Neural crest cell (in vitro differentiated cells): ENCODE results near the gene RSPH6A. TPM values are rescaled to one million over a fixed set of nuclear protein-coding genes. Genes with fewer than 3 reads are reported as not detected.

ENCODE experiments used
- DNase-seq: peaks from one replicate; pipeline ENCODE4 v3.0.0; 2021; ENCODE audit warnings: low read depth, mixed read lengths, low spot score
- H3K27ac Mint-ChIP-seq: one replicate; pipeline ENCODE4 v1.8.0; 2021; ENCODE audit warnings: mild to moderate bottlenecking, mixed read lengths; ENCODE audit not compliant: unreplicated experiment
- H3K27me3 Mint-ChIP-seq: 2 replicates; pipeline ENCODE4 v1.8.0; 2021; ENCODE audit warnings: low read depth, mild to moderate bottlenecking, mixed read lengths
- H3K36me3 Mint-ChIP-seq: 2 replicates; pipeline ENCODE4 v1.8.0; 2021; ENCODE audit warnings: low read depth, mild to moderate bottlenecking, mixed read lengths
- H3K4me1 Mint-ChIP-seq: 2 replicates; pipeline ENCODE4 v1.8.0; 2021; ENCODE audit warnings: mixed read lengths
- H3K4me3 Mint-ChIP-seq: one replicate; pipeline ENCODE4 v1.8.0; 2021; ENCODE audit warnings: mild to moderate bottlenecking, mixed read lengths
- H3K9me3 Mint-ChIP-seq: 2 replicates; pipeline ENCODE4 v1.8.0; 2021; ENCODE audit warnings: mixed read lengths
- CTCF ChIP-seq: fragments of 200-600 bp; sonication (generic); conservative IDR thresholded peaks from 2 replicates; pipeline ENCODE4 v1.5.0; 2021; ENCODE audit warnings: antibody characterized with exemption, mild to moderate bottlenecking
- long read RNA-seq: library from polyadenylated mRNA; unstranded; transcript quantifications from one replicate; pipeline ENCODE4 v2.0.0, GENCODE V29; 2020
- total RNA-seq: library from RNA; stranded (reverse); gene quantifications from 2 replicates; pipeline ENCODE4 v1.2.1, GENCODE V29; 2021

RSPH6A gene
- total RNA-seq: 0.32 and 0.44 TPM in 2 replicates
- long read RNA-seq: 0 reads

- DNase-seq: no peak
- Mint-ChIP-seq H3K4me1 (peaks cover 8% of the 10 kb centered on the region), H3K9me3 (no peaks in the 10 kb centered on the region), H3K4me3 (peak within 1 kb of the TSS; percentile 92), H3K27ac (peak within 1 kb of the TSS; percentile 96), H3K27me3 (peaks cover 3% of the 10 kb centered on the region), H3K36me3 (peaks cover under 1% of the 10 kb centered on the region)
- TF ChIP-seq CTCF: no peak
Measured at GRCh38 chr19:45814851-45815480, at the start of gene RSPH6A. Gene RSPH6A (minus strand): TSS chr19:45815308. CDS start chr19:45815176, 132 bp downstream.

- Mint-ChIP-seq H3K27me3 (peaks cover 66% of the 10 kb centered on the region), H3K4me1 (peaks cover 12% of the 10 kb centered on the region), H3K9me3 (no peaks in the 10 kb centered on the region), H3K4me3 (peak overlapping the region; percentile 54), H3K36me3 (no peaks in the 10 kb centered on the region), H3K27ac (no peak overlapping the region)
- TF ChIP-seq CTCF: no peak
- DNase-seq: no peak
Measured at GRCh38 chr19:45864629-45865082, 49.5 kb upstream of the RSPH6A start.

- Mint-ChIP-seq H3K27me3 (peaks cover 61% of the 10 kb centered on the region), H3K4me1 (peaks cover 12% of the 10 kb centered on the region), H3K4me3 (peak within 1 kb of the TSS; percentile 94), H3K27ac (no peak within 1 kb of the TSS), H3K9me3 (no peaks in the 10 kb centered on the region), H3K36me3 (no peaks in the 10 kb centered on the region)
- TF ChIP-seq CTCF: peak; percentile 61
- no peak for DNase-seq
Measured at GRCh38 chr19:45863840-45864628, 48.9 kb upstream of the RSPH6A start, which contains the start of gene FOXA3. Gene FOXA3 (plus strand): TSS chr19:45864326. CDS start chr19:45864457, 131 bp downstream.

GRCh38 chr19:45863335-45863839 lies 48.3 kb upstream of the RSPH6A start:
- H3K27me3 Mint-ChIP-seq: peaks cover 59% of the 10 kb centered on the region
- no peaks in the 10 kb centered on the region for H3K9me3 Mint-ChIP-seq

More at GRCh38 chr19:45863335-45863839, 48.3 kb upstream of the RSPH6A start:
- Mint-ChIP-seq H3K27ac (no peak overlapping the region), H3K4me1 (peaks cover 12% of the 10 kb centered on the region), H3K4me3 (peak overlapping the region; percentile 94), H3K36me3 (peaks cover under 1% of the 10 kb centered on the region)
- no peak for TF ChIP-seq CTCF
- DNase-seq: no peak
